Activated CD8-positive, alpha-beta memory T cell treated with anti-CD3 and anti-CD28 coated beads for 48 hours (primary cell): ENCODE results near the gene PHF10.

Experiments used
- DNase-seq, 3 experiments: peaks; one replicate each; pipeline ENCODE4 v3.0.0-alpha.2; 2020; ENCODE audit warnings: low read depth in 2 of 3, low spot score in 2 of 3

The PHF10 gene

GRCh38 chr6:169678342-169678741 is 46.0 kb downstream of the PHF10 start:
- DNase-seq = no peak

DNA sequence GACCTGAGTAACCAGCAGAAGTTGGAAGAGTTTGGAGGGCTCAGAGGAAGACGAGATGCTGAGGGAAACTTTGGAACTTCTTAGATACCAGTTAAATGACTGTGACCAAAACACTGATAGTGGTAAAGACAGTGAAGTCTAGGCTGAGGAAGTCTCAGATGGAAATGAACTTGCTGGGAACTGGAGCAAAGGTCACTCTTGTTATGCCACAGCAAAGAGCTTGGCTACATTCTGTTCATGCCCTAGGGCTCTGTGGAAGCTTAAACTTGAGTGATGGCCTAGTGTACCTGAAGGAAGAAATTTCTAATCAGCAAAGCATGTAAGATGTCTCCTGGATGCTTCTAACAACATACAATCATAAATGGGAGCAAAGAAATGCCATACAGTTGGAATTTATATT is 47.2 kb downstream of the PHF10 start:
- no peak for DNase-seq

GRCh38 chr6:169675011-169675410 is 49.3 kb downstream of the PHF10 start:
- DNase-seq = no peak

GRCh38 chr6:169671563-169671962 is 52.7 kb downstream of the PHF10 start:
- no peak for DNase-seq

- DNase-seq = no peak
These were observed 54.4 kb downstream of the PHF10 start for GRCh38 chr6:169669889-169670288.

DNA sequence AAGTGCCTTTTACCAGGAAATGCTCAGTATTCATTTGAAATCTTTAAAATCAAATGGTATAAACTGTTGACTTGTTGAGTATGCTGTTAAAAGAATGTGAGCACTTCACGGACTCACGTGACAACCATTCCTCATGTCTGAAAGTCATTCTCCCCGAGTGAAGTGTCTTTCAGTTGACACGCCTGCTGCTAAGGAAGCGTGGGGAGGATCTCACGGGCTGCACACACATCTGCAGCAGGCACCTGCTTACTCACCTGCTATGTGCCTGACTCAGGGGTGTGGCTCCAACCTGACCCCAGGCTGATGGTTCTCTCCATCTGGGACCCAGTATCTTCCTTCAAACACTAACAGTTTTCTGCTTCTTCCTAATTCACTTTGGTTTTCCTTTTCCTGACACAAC is 55.2 kb downstream of the PHF10 start:
- DNase-seq = no peak

- DNase-seq = no peak
These were observed 56.0 kb downstream of the PHF10 start for GRCh38 chr6:169668203-169668847.

DNA sequence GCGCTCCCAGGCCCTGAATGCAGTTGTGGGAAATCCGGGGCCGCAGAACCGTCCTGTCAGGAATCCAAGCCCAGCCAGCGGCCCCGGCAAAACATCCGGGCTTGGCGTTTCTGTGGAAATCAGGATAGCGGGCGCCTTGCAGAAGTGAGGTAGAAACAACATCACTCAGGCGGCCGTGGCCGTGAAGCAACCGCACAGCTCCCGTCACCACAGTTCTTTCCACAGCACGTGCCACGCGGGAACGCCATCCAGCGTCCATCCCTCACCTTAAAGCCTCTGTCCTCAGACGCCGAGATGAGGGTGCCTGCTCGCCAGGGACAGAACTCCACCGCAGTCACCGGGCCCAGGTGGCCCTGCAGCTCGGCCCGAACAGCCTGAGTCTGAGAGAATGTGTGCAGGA is 56.6 kb downstream of the PHF10 start:
- DNase-seq = no peak

DNA sequence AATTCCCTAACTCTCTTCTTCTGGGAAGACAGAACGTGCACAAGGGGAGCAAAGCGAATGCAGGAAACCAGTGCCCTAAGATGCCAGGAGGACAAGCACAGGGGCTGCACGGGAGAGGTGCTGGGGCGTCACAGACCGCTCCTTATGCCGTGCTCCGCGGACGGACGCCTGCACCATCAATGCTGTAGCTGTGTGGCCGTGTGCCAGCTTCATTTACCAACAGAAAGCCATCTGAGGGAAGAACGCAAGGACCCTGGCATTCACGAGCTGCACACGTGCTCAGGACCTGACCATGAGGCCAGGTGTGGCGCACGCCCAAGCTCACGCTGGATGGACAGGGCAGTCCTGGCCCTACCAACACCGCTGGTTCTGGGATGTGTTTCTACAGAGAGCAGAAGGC is 57.9 kb downstream of the PHF10 start:
- no peak for DNase-seq

GRCh38 chr6:169665289-169665688 is 59.0 kb downstream of the PHF10 start:
- no peak for DNase-seq

DNA sequence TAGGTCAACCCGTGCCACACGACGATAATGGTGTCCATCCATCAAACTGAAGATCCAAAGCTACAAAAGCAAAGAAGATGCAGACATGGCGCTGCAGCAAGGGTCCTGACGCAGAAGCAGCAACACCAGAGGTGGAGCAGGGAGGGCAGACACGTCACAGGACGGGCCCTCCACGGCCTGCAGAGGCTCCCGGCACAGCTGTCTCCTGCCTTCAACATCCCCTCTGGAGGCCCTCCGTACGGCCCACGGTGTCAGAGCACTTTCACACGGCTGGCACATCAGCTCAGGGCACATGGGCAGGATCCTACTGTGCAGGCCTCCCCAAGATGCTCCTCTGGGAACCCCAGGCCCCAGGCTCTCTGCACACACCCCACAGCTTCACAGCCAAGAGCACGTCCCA is 60.1 kb downstream of the PHF10 start:
- no peak for DNase-seq

DNA sequence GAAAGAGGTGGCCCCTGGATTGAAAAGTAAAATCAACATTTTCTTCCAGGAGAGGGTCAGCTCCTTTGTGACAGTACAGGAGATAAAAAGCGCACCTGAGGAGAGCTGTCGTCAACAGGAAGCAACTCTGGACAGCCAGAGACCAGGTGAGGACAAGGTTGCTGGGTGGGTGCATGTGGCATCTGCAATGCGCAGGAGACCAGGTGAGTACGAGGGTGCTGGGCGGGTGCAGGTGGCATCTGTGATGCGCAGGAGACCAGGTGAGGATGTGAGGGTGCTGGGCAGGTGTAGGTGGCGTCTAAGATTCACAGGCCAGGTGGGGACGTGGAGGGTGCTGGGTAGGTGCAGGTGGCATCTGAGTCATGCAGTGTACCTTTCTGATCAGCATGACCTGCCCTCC is 60.8 kb downstream of the PHF10 start:
- DNase-seq = no peak

DNA sequence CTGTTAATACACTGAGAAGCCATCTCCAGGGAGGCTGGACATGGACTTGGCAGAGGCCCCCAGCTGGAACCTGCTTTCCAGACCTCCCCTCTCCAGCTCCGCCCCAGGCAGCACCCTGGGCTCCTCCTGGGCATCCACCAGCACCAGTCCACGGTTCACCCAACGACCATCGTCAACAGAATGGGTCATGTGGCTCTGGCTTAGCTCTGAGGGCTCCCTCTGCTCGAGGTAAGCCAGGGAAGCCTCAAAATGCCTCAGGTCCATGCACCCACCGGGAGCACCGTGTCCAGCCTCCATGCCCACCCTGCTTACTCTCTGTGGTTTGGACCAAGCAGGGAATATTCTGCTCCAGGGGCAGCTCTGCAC is 62.9 kb downstream of the PHF10 start:
- no peak for DNase-seq

DNA sequence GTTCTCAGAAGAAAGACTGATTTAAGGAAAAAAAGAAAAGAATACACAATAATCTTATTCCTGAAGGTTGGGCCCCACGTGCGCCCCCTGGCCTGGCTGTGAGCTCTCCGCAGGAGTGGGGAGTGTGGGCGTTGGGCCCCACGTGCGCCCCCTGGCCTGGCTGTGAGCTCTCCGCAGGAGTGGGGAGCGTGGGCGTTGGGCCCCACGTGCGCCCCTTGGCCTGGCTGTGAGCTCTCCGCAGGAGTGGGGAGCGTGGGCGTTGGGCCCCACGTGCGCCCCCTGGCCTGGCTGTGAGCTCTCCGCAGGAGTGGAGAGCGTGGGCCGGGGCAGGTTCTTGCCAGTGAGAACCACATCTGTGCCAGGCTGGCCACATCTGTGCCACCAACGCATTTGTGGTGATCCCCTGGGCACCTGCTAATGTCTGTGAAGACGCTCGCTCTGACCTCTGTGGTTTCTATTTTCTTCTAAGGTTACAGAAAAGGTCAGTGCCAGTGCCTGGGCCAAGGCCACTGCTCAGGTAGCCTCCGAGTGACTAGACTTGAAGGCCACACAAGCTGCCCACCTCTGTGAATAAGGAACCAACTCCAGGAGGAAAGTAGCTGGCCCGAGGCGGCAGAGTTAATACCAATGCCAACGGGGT is 63.4 kb downstream of the PHF10 start:
- DNase-seq = no peak

DNA sequence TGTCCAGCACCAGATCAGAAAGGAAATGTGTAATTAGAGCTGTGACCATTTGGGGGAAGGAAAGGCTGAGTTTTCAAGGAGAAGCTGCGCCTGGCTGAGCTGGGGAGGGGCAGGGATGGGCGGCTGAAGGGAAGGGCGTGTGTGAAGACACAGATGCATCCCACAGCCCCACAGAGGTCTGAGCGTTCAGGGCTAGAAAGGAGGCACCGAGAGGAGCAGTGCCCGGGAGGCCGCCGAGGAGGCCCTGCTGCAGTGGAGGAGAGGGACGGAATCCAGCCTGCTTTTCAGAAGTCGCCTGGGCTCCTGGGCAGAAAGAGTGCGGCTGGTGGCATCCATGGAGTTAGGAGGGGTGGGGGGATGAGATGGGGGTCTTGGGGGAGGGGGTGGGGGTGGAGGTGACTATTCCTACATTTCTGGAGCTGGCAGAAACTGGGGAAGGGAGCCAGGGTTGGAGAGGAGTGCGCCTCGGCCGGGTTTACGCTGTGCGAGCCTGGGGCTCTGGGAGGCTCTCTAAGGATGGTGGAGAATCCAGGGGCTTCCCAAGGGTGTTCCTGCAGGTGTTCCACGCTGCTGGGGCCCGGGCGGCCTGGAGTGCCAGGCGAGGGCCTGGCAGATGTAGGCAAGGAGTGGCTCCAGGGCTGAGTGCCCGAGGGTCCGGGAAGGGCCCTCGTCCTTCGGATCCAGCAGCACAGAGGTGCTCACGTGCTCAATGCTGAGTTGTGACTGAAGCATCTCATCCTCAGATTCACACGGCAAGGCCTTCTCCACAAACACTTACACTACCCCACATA is 64.3 kb downstream of the PHF10 start:
- DNase-seq = no peak

- DNase-seq = no peak
These were observed 67.1 kb downstream of the PHF10 start for GRCh38 chr6:169657284-169657610.

DNA sequence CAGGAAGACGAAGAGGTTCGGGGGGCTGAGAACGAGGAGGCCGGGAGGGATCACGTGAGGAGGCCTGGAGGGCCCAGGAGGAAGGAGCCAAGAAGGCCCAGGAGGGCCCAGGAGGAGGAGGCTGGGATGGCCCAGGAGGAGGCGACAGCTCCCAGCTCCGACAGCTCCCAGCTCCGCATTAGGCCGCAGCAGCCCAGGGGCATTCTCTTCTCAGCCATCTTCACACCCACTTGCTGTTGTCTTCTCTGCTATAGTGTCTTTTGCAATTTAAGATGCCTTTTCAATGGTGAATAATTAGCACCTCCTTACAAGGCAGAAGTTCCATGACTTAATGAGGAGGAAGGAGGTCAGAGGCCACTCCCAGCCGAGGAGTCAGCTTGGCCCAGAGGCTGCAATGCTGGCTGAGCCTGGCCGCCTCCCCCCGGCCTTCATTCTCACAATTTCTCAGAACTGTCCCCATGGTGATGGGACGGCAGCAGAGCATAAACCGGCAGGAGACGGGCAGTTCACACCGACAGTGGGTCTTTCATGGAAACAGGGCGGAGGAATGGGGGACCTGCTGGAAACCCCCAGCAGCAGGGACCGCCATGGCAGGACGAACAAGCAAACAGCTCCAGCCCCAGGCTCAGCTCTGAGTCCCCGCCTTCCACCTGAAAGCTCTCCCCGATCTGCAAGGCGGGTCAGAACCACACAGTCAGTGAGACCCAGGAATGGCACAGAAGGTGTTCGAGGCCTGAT is 67.6 kb downstream of the PHF10 start:
- no peak for DNase-seq

DNA sequence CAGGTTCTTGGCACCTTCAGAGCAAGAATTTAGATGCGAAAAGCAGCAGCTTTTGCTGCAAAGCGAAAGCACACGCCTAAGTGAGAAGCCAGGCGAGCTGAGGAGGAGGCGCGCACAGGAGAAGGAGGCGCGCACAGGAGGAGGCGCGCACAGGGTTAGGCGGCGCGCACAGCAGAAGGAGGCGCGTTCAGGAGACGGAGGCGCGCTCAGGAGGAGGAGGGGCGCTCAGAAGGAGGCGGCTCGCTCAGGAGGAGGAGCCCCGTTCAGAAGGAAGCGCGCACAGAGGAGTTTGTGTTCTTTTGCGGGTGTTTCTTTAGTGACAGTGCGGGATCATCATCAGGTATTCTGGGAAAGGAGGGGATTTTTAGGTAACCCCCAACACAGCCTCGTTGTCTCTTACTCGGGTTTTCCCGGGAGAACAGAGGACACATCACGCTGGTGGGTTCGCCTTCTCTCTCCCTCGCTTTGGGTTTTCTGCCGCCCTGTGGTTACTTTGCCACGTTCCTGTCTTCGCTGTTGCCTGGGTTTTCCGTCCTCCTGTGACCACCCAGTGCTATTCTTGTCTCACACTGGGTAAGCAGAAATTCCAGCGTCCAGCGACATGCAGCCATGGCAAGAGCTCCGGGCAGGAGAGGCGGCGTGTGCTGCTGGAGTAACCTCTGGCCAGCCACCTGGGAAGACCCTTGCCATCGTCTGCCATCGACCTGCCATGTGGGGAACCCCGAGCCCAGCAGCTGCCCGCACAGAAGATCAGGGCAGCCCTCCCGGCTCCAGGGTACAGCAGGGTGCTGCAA is 69.5 kb downstream of the PHF10 start:
- peak in 1 of 3 experiments; percentile 16 for DNase-seq
